Body of pancreas (tissue), 4 donors: ENCODE results near the gene ADAMTS4. TPM values are rescaled to one million over a fixed set of nuclear protein-coding genes. Genes with fewer than 3 reads are reported as not detected.

Experiments
- ATAC-seq: fragments of 150-250 bp; one replicate; pipeline ENCODE4 v1.9.1; 2016
- DNase-seq, 4 donors: peaks; one replicate each; pipeline ENCODE4 v3.0.0-alpha.2; 2019
- H3K27ac ChIP-seq, 4 donors: fragments of 200-600 bp; sonication (generic); 1 replicate in 3 of 4; 2 replicates in 1 of 4; pipeline versions ENCODE4 v1.5.1 to v1.6.1; 2016 to 2019; ENCODE audit warnings: mild to moderate bottlenecking in 1 of 4, mixed read lengths in 1 of 4, moderate library complexity in 1 of 4
- H3K27me3 ChIP-seq, 2 donors: fragments of 200-600 bp; sonication (generic); one replicate each; pipeline ENCODE4 v1.6.0; 2016; ENCODE audit warnings: mild to moderate bottlenecking in 1 of 2
- H3K36me3 ChIP-seq, 2 donors: fragments of 200-600 bp; sonication (generic); replicated peaks in 1 of 2; 2 replicates each; pipeline ENCODE4 v1.5.1; 2016; ENCODE audit warnings: low read depth in 2 of 2; ENCODE audit not compliant: insufficient read depth in 1 of 2
- H3K4me1 ChIP-seq: fragments of 200-600 bp; sonication (generic); one replicate; pipeline ENCODE4 v1.6.0; 2016
- H3K4me3 ChIP-seq, 2 donors: fragments of 200-600 bp; sonication (generic); 1 replicate in 1 of 2; 2 replicates in 1 of 2; pipeline ENCODE4 v1.5.1; 2016 to 2019
- H3K9me3 ChIP-seq, 3 donors: fragments of 200-600 bp; sonication (generic); 1 replicate in 2 of 3; 2 replicates in 1 of 3; pipeline ENCODE4 v1.5.1; 2016
- POLR2A ChIP-seq, 3 donors: fragments of 450-650 bp; IDR thresholded peaks; one replicate each; pipeline ENCODE4 v1.6.1; 2016; ENCODE audit warnings: antibody characterized with exemption in 3 of 3, mild to moderate bottlenecking in 2 of 3
- WGBS, 2 donors: methylation state at CpG; one replicate each; pipeline ENCODE4 v1.1.5; 2017; 5-methylcytosine and 5-hydroxymethylcytosine counted together
- intact Hi-C: fragments of 100-400 bp; cut with DNase I; formaldehyde crosslinking; loops from one replicate; pipeline ENCODE4 v1.15.1; 2023
- total RNA-seq, 2 donors: library from RNA; depleted of rRNA; stranded (reverse); fragments of >200 nt; gene quantifications; one replicate each; pipeline ENCODE4 v1.1.0, GENCODE V29; 2016
- TF ChIP-seq, protein P1 (sequence below), 7 experiments: fragments of 450-650 bp in 4 of 7; fragments of 200-600 bp in 3 of 7; sonication (generic) in 3 of 7; IDR thresholded peaks; one replicate each; pipeline ENCODE4 v1.5.1; 2016 to 2019; ENCODE audit warnings: antibody characterized with exemption in 7 of 7

Gene ADAMTS4
- total RNA-seq, 2 donors from 2014 or later = 6.7 to 7.9 TPM

DNA sequence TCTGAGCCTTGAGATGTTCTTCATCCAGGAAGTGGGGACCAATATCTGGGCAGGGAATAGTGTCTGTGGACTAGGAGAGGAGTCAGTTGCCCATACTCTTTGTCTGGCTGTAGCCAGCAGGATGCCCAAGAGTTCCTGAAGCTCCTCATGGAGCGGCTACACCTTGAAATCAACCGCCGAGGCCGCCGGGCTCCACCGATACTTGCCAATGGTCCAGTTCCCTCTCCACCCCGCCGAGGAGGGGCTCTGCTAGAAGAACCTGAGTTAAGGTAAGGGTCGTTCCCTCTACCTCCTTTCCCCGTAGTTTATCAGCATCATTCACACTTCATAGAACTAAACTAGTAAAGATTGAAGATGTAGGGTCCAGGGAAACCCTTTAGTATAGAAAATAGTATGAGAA is 36.0 kb downstream of the ADAMTS4 start:
- DNase-seq = no peak
- intact Hi-C loops = no loop called here
- ATAC-seq = no peak
- Histone ChIP-seq H3K4me3 (no peak overlapping the region), H3K36me3 (peaks cover 0 to 4% of the 10 kb centered on the region in 2 donors), H3K4me1 (peaks cover 50% of the 10 kb centered on the region), H3K27ac (no peak overlapping the region), H3K27me3 (no peaks in the 10 kb centered on the region), H3K9me3 (no peaks in the 10 kb centered on the region)
- no peak for TF ChIP-seq POLR2A (IDR thresholded peaks at IDR 0.05)
- TF ChIP-seq, protein P1, sequence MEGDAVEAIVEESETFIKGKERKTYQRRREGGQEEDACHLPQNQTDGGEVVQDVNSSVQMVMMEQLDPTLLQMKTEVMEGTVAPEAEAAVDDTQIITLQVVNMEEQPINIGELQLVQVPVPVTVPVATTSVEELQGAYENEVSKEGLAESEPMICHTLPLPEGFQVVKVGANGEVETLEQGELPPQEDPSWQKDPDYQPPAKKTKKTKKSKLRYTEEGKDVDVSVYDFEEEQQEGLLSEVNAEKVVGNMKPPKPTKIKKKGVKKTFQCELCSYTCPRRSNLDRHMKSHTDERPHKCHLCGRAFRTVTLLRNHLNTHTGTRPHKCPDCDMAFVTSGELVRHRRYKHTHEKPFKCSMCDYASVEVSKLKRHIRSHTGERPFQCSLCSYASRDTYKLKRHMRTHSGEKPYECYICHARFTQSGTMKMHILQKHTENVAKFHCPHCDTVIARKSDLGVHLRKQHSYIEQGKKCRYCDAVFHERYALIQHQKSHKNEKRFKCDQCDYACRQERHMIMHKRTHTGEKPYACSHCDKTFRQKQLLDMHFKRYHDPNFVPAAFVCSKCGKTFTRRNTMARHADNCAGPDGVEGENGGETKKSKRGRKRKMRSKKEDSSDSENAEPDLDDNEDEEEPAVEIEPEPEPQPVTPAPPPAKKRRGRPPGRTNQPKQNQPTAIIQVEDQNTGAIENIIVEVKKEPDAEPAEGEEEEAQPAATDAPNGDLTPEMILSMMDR (IDR thresholded peaks at IDR 0.05) = no peak
- WGBS, 2 donors = 90 to 91% methylated on average over 10 of the region's 10 CpGs

DNA sequence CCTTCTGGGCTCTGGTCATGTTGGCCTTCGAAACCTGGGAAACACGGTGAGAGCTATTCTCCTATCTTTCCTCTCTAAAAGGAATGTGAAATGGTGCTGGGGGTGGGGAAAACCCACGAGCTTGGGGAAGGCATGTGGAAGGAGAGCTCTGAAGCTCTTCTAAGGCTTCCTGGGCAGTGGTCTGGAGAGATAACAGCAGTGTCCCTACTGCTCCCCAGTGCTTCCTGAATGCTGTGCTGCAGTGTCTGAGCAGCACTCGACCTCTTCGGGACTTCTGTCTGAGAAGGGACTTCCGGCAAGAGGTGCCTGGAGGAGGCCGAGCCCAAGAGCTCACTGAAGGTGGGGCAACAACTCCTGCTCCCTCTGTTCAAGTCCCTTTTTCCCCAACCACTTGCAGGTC is 36.8 kb downstream of the ADAMTS4 start:
- peaks cover 42% of the 10 kb centered on the region for H3K4me1 ChIP-seq
- no peak for TF ChIP-seq POLR2A (IDR thresholded peaks at IDR 0.05)
- TF ChIP-seq, protein P1 (IDR thresholded peaks at IDR 0.05) = no peak
- H3K4me3 ChIP-seq = no peak overlapping the region
- no peak for ATAC-seq
- H3K27ac ChIP-seq = no peak overlapping the region
- 71 to 78% methylated on average over 6 to 7 of the region's 7 CpGs for WGBS, 2 donors
- intact Hi-C loops = no loop called here
- H3K27me3 ChIP-seq = no peaks in the 10 kb centered on the region
- DNase-seq = no peak
- peaks cover 0 to 7% of the 10 kb centered on the region in 2 donors for H3K36me3 ChIP-seq
- no peaks in the 10 kb centered on the region for H3K9me3 ChIP-seq

DNA sequence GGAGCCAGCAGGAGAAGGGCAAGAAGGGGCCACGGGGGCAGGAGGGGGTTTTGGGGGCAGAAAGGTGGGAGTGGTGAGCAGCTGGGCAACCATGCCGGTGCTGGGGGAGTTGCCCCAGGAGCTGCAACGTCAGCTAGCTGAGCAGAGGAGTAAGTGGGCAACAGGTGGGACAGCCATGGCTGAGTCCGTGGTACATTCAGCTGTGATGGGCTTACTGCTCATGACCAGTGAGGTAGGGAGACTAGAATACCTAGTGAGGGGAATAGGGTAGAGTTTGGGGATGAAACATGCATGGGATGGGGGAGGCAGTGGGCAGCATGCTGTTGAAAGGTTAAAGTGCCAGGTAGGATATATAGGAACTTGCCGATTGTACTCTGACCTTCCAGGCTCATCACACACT is 37.2 kb downstream of the ADAMTS4 start:
- H3K36me3 ChIP-seq = peaks cover 0 to 8% of the 10 kb centered on the region in 2 donors
- H3K4me1 ChIP-seq = peaks cover 39% of the 10 kb centered on the region
- DNase-seq (no peak), ATAC-seq (no peak)
- no peak overlapping the region for H3K4me3 ChIP-seq
- WGBS, 2 donors = 81 to 85% methylated on average over 5 of the region's 5 CpGs
- H3K27ac ChIP-seq = no peak overlapping the region
- H3K27me3 ChIP-seq = no peaks in the 10 kb centered on the region
- no peaks in the 10 kb centered on the region for H3K9me3 ChIP-seq
- TF ChIP-seq, protein P1 (IDR thresholded peaks at IDR 0.05) = no peak
- TF ChIP-seq POLR2A (IDR thresholded peaks at IDR 0.05) = no peak
- intact Hi-C loops = no loop called here

DNA sequence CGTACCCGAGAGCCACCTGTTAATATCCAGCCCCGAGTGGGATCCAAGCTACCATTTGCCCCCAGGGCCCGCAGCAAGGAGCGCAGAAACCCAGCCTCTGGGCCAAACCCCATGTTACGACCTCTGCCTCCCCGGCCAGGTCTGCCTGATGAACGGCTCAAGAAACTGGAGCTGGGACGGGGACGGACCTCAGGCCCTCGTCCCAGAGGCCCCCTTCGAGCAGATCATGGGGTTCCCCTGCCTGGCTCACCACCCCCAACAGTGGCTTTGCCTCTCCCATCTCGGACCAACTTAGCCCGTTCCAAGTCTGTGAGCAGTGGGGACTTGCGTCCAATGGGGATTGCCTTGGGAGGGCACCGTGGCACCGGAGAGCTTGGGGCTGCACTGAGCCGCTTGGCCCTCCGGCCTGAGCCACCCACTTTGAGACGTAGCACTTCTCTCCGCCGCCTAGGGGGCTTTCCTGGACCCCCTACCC is 38.1 kb downstream of the ADAMTS4 start:
- DNase-seq (no peak), ATAC-seq (no peak)
- intact Hi-C loops = no loop called here
- Histone ChIP-seq H3K27me3 (no peaks in the 10 kb centered on the region), H3K9me3 (no peaks in the 10 kb centered on the region), H3K36me3 (peaks cover 0 to 8% of the 10 kb centered on the region in 2 donors), H3K27ac (no peak overlapping the region), H3K4me1 (peaks cover 43% of the 10 kb centered on the region), H3K4me3 (no peak overlapping the region)
- TF ChIP-seq, protein P1 (IDR thresholded peaks at IDR 0.05) = no peak
- no peak for TF ChIP-seq POLR2A (IDR thresholded peaks at IDR 0.05)
- WGBS, 2 donors = 89 to 94% methylated on average over 20 to 22 of the region's 22 CpGs

DNA sequence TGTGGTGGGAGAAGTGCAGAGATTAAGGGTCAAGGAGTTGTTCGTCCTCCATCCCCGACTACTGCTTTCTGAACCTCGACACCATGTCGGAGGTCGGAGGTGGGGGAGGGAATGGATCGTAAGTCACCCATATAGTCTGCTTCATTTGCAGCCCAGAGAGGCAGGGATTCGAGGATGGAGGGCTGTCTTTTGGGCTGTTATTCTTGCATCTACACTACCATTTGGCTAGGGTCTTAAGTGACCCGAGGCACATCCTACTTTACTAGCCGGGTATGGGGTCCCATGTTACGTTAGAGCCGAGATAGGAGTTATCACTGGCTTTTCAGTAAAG is 39.0 kb downstream of the ADAMTS4 start:
- Histone ChIP-seq H3K9me3 (no peaks in the 10 kb centered on the region), H3K27ac (peak overlapping the region; percentile 57 to 85 (median 79)), H3K4me1 (peaks cover 43% of the 10 kb centered on the region), H3K27me3 (no peaks in the 10 kb centered on the region), H3K4me3 (peak overlapping the region; percentile 80 to 91), H3K36me3 (peaks cover 0 to 8% of the 10 kb centered on the region in 2 donors)
- ATAC-seq (no peak), DNase-seq (no peak)
- WGBS, 2 donors = 3 to 6% methylated on average over 11 of the region's 11 CpGs
- intact Hi-C loops = no loop called here
- TF ChIP-seq, protein P1 (IDR thresholded peaks at IDR 0.05) = no peak
- no peak for TF ChIP-seq POLR2A (IDR thresholded peaks at IDR 0.05)
